GM12878 (cell line): ENCODE results near the gene DACT3. TPM values are rescaled to one million over a fixed set of nuclear protein-coding genes. Genes with fewer than 3 reads are reported as not detected.

Experiments used
- GATAD2B ChIP-seq: fragments of 450-650 bp; conservative IDR thresholded peaks from 2 replicates; pipeline ENCODE4 v1.6.1; 2017; ENCODE audit warnings: low read depth, mild to moderate bottlenecking, moderate library complexity
- IKZF1 ChIP-seq: fragments of 450-650 bp; conservative IDR thresholded peaks from 2 replicates; pipeline ENCODE4 v1.6.1; 2017; ENCODE audit warnings: antibody characterized with exemption, mild to moderate bottlenecking
- IKZF2 ChIP-seq, 2 experiments: fragments of 450-650 bp; IDR thresholded peaks; 2 replicates each; pipeline ENCODE4 v1.6.1; 2017; ENCODE audit warnings: mild to moderate bottlenecking in 2 of 2, moderate library complexity in 2 of 2
- POU2F2 ChIP-seq: IDR thresholded peaks from 3 replicates; pipeline ENCODE4 v1.6.1; 2011; ENCODE audit warnings: low read depth, mild to moderate bottlenecking, low read length, borderline replicate concordance
- RAD21 ChIP-seq: IDR thresholded peaks from 2 replicates; pipeline ENCODE4 v1.6.1; 2011; ENCODE audit warnings: mild to moderate bottlenecking, low read depth, low read length, moderate library complexity; ENCODE audit not compliant: insufficient read depth
- SMAD1 ChIP-seq: fragments of 450-650 bp; IDR thresholded peaks from 2 replicates; pipeline ENCODE4 v1.6.1; 2018; ENCODE audit warnings: mild to moderate bottlenecking, low read depth; ENCODE audit not compliant: partially characterized antibody
- SREBF2 ChIP-seq: IDR thresholded peaks from 2 replicates; pipeline ENCODE4 v1.6.1; 2012; ENCODE audit warnings: mild to moderate bottlenecking, low read length
- SRF ChIP-seq, 2 experiments: IDR thresholded peaks; 2 replicates each; pipeline ENCODE4 v1.6.1; 2011; ENCODE audit warnings: low read depth in 2 of 2, low read length in 2 of 2, mild to moderate bottlenecking in 1 of 2, moderate library complexity in 1 of 2
- polyA plus RNA-seq, 11 experiments: library from polyadenylated mRNA; depleted of rRNA in 4 of 11; unstranded in 6 of 11; stranded (reverse) in 5 of 11; fragments of >200 nt; fragmentation: Nextera tagmentation in 4 of 11; fragmentation: Illumina TruSeq in 1 of 11; extraction: Ambion mirVana in 4 of 11; extraction: Trizol in 1 of 11; gene quantifications; 1 replicate in 1 of 11; 2 replicates in 10 of 11; pipeline versions ENCODE4 v1.2.1 to v1.2.3, GENCODE V29; 2011 to 2016; ENCODE audit warnings: inconsistent platforms in 2 of 11, missing spikeins in 2 of 11, low read depth in 1 of 11
- total RNA-seq, 4 experiments: library from RNA; depleted of rRNA in 3 of 4; stranded (reverse); fragments of >200 nt in 3 of 4; fragmentation: Illumina TruSeq in 1 of 4; extraction: Trizol in 1 of 4; gene quantifications; 2 replicates each; pipeline versions ENCODE4 v1.2.1 to v1.2.3, GENCODE V29; 2013 to 2021
- TF ChIP-seq, protein P1 (sequence below): fragments of 450-650 bp; IDR thresholded peaks from 2 replicates; pipeline ENCODE4 v1.6.1; 2017; ENCODE audit warnings: low read depth, mild to moderate bottlenecking, moderate library complexity

The DACT3 gene
- total and polyA plus RNA-seq, 10 of the 15 experiments (the other 5 are each of a cell fraction or from before 2014, with no cell fraction given): 0.05 to 2.5 (median 0.35) TPM; not detected in 1

DNA sequence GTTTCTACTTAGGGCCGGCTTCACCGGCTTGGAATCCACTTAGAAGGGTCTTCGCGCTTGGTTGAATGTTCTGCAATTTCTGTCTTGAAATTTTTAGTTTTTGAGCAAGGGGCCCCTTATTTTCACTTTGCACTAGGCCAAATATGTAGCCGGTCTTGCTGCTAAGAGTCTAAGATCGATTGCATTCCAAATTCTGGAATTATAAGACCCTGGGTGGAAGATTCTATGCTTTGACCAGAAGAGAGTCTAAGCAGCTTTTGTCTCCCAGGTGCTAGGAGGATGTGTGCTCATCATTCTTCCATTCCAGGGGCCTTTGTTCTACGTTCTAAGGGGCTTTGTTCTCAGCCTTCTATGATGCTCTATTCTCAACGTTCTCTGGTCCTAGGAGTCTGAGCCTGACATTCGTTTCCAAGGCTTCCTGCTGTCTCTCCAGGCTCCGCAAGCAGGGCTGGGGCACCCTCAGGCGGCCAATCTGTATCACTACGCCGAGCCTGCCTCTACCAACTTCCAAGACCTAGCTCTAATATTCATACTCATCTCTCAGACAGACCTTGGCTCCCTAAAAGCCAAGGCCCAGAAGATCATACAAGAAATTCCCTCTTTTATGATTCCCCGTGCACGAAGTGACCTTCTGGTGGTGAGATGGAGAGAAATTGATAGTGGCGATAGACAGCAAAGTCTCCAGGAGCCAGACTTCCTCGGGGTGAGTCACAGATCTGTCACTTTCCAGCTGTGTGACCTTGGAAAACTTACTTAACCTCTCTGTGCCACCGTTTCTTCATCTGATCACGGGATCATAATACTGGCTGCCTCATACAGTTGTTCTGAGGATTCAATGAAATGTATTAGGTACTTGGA, 982 bp upstream of the DACT3 start (continued):
- no peak for TF ChIP-seq SMAD1
- TF ChIP-seq GATAD2B: no peak
- TF ChIP-seq IKZF2 (IDR thresholded peaks at IDR 0.05): peak; percentile 26 to 52; a peak in 1 of 4 replicates
- no peak for TF ChIP-seq SRF (IDR thresholded peaks at IDR 0.05; ENCODE audit: low read depth in 2 of 2, low read length in 2 of 2)
- TF ChIP-seq SREBF2: no peak
- peak; percentile 53; the same call in 1 of the 3 replicates for TF ChIP-seq POU2F2
- TF ChIP-seq IKZF1: peak; percentile 58
- peak; percentile 97 for TF ChIP-seq RAD21
- TF ChIP-seq, protein P1, sequence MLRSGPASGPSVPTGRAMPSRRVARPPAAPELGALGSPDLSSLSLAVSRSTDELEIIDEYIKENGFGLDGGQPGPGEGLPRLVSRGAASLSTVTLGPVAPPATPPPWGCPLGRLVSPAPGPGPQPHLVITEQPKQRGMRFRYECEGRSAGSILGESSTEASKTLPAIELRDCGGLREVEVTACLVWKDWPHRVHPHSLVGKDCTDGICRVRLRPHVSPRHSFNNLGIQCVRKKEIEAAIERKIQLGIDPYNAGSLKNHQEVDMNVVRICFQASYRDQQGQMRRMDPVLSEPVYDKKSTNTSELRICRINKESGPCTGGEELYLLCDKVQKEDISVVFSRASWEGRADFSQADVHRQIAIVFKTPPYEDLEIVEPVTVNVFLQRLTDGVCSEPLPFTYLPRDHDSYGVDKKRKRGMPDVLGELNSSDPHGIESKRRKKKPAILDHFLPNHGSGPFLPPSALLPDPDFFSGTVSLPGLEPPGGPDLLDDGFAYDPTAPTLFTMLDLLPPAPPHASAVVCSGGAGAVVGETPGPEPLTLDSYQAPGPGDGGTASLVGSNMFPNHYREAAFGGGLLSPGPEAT: no peak
